GM12874 (cell line): ENCODE results near the gene CENPA.

Experiments
- CTCF ChIP-seq: IDR thresholded peaks from 2 replicates; pipeline ENCODE4 v1.5.1; 2011; ENCODE audit warnings: low read depth, mild to moderate bottlenecking, control low read depth, low read length, moderate library complexity; ENCODE audit not compliant: insufficient read depth

The CENPA gene

GRCh38 chr2:26818255-26818654, 32.4 kb downstream of the CENPA start:
- no peak for TF ChIP-seq CTCF

- no peak for TF ChIP-seq CTCF
Measured at GRCh38 chr2:26818972-26819371, 33.1 kb downstream of the CENPA start.

- no peak for TF ChIP-seq CTCF
Measured at GRCh38 chr2:26820932-26821331, 35.1 kb downstream of the CENPA start.

- TF ChIP-seq CTCF, result no peak
Measured at GRCh38 chr2:26822877-26823276, 37.0 kb downstream of the CENPA start.

- TF ChIP-seq CTCF, result no peak
Measured at GRCh38 chr2:26838121-26838906, 52.5 kb downstream of the CENPA start.

- peak; percentile 11; the same call in 1 of the 2 replicates for TF ChIP-seq CTCF
Measured at GRCh38 chr2:26840937-26841610, 55.2 kb downstream of the CENPA start.

- TF ChIP-seq CTCF, result no peak
Measured at GRCh38 chr2:26843041-26843440, 57.2 kb downstream of the CENPA start.
